Keratinocyte (primary cell): ENCODE measurements around the gene PARD3.

ENCODE experiments used
- EZH2 ChIP-seq: IDR thresholded peaks from one replicate; pipeline ENCODE4 v1.6.1; 2012; ENCODE audit warnings: inconsistent platforms, mild to moderate bottlenecking, low read length, moderate library complexity
- TF ChIP-seq, protein P1 (sequence below), 3 experiments: IDR thresholded peaks in 1 of 3; conservative IDR thresholded peaks in 1 of 3; optimal IDR thresholded peaks in 1 of 3; 2 replicates in 2 of 3; 3 replicates in 1 of 3; pipeline versions ENCODE3 to v1.5.1; 2011; ENCODE audit warnings: low read length in 3 of 3, mild to moderate bottlenecking in 3 of 3, moderate library complexity in 2 of 3, control low read depth in 1 of 3, inconsistent platforms in 1 of 3; ENCODE audit not compliant: insufficient read depth in 2 of 3; ENCODE audit errors: extremely low read depth in 1 of 3

DNA sequence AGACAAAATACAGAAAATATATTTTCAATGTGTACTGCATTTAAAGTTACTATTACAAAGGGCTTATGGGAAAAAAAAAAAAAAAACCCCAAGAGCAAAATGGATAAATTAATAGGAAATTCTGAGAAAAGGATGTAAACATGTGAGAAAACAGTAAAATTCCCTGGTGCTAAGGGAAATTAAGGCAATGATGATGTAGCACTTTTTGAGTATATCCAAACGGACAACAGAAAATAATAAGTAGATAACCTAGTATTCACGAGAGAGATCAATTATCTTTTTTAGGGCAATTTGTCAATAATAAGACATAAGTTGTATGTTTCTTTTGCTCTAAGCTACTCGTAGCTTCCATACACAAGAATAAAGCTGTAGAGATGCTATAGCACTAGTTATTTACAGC lies 80.2 kb downstream of the PARD3 start:
- TF ChIP-seq, protein P1, sequence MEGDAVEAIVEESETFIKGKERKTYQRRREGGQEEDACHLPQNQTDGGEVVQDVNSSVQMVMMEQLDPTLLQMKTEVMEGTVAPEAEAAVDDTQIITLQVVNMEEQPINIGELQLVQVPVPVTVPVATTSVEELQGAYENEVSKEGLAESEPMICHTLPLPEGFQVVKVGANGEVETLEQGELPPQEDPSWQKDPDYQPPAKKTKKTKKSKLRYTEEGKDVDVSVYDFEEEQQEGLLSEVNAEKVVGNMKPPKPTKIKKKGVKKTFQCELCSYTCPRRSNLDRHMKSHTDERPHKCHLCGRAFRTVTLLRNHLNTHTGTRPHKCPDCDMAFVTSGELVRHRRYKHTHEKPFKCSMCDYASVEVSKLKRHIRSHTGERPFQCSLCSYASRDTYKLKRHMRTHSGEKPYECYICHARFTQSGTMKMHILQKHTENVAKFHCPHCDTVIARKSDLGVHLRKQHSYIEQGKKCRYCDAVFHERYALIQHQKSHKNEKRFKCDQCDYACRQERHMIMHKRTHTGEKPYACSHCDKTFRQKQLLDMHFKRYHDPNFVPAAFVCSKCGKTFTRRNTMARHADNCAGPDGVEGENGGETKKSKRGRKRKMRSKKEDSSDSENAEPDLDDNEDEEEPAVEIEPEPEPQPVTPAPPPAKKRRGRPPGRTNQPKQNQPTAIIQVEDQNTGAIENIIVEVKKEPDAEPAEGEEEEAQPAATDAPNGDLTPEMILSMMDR (optimal IDR thresholded peaks at IDR 0.05 in 1 of 3, IDR thresholded peaks at IDR 0.05 in 1 of 3, conservative IDR thresholded peaks at IDR 0.05 in 1 of 3; ENCODE audit: extremely low read depth in 1 of 3, insufficient read depth in 2 of 3, low read length in 3 of 3) = no peak
- TF ChIP-seq EZH2 = no peak
